ENCODE results near the gene HYKK.
"Not testable (repeated sequence)": the region's sequence is repeated elsewhere in the genome, so short reads cannot be mapped to it uniquely, and the experiment has no call there.

- not testable (repeated sequence) for TF ChIP-seq CTCF (conservative IDR thresholded peaks at IDR 0.05; ENCODE audit: low read depth, low read length); EZH2 (IDR thresholded peaks at IDR 0.05; ENCODE audit: borderline replicate concordance, low read depth, low read length, poor library complexity, severe bottlenecking)
These were observed 32.2 kb downstream of the HYKK start for GRCh38 chr15:78539464-78540140.

Measured in A673 (cell line).